Transverse colon (tissue), 4 donors: ENCODE results near the gene GMEB2. TPM values are rescaled to one million over a fixed set of nuclear protein-coding genes. Genes with fewer than 3 reads are reported as not detected.

Experiments
- DNase-seq: peaks from one replicate; pipeline ENCODE4 v3.0.0-alpha.2; 2019
- H3K27ac ChIP-seq, 4 donors: fragments of 200-600 bp; sonication (generic); 2 replicates each; pipeline ENCODE4 v1.5.1; 2016 to 2018; ENCODE audit warnings: inconsistent platforms in 4 of 4
- H3K27me3 ChIP-seq: fragments of 200-600 bp; sonication (generic); 2 replicates; pipeline ENCODE4 v1.5.1; 2017; ENCODE audit warnings: inconsistent platforms
- H3K36me3 ChIP-seq, 4 donors: fragments of 200-600 bp; sonication (generic); 2 replicates each; pipeline ENCODE4 v1.5.1; 2017 to 2019; ENCODE audit warnings: inconsistent platforms in 4 of 4
- H3K4me1 ChIP-seq, 4 donors: fragments of 200-600 bp; sonication (generic); 2 replicates each; pipeline ENCODE4 v1.5.1; 2017 to 2020; ENCODE audit warnings: inconsistent platforms in 4 of 4
- H3K4me3 ChIP-seq, 4 donors: fragments of 200-600 bp; sonication (generic); 1 replicate in 1 of 4; 2 replicates in 3 of 4; pipeline versions ENCODE4 v1.5.1 to v1.6.1; 2017 to 2019; ENCODE audit warnings: inconsistent platforms in 4 of 4
- H3K9me3 ChIP-seq, 2 donors: fragments of 200-600 bp; sonication (generic); 2 replicates each; pipeline ENCODE4 v1.5.1; 2017 to 2019; ENCODE audit warnings: inconsistent platforms in 2 of 2
- CTCF ChIP-seq, 5 experiments: fragments of 200-600 bp in 3 of 5; fragments of 450-650 bp in 2 of 5; sonication (generic) in 3 of 5; IDR thresholded peaks; 1 replicate in 2 of 5; 2 replicates in 3 of 5; pipeline ENCODE4 v1.5.1; 2016 to 2017; ENCODE audit warnings: antibody characterized with exemption in 5 of 5, inconsistent platforms in 3 of 5, mild to moderate bottlenecking in 2 of 5, moderate library complexity in 1 of 5
- EP300 ChIP-seq: sonication (generic); formaldehyde crosslinking; IDR thresholded peaks from one replicate; pipeline ENCODE4 v1.6.1; 2017; ENCODE audit warnings: antibody characterized with exemption, low read depth
- POLR2A ChIP-seq: fragments of 450-650 bp; IDR thresholded peaks from one replicate; pipeline ENCODE4 v1.6.1; 2016; ENCODE audit warnings: antibody characterized with exemption, mild to moderate bottlenecking, moderate library complexity
- POLR2AphosphoS5 ChIP-seq, 3 donors: sonication (generic); formaldehyde crosslinking; IDR thresholded peaks; one replicate each; pipeline ENCODE4 v1.6.1; 2016; ENCODE audit warnings: antibody characterized with exemption in 3 of 3
- WGBS, 2 donors: methylation state at CpG; one replicate each; pipeline ENCODE4 v1.1.5; 2018; ENCODE audit warnings: low coverage in 1 of 2; 5-methylcytosine and 5-hydroxymethylcytosine counted together
- in situ Hi-C, 4 donors: fragments of 200-750 bp; cut with MboI; loops; one replicate each; pipeline versions ENCODE4 v1.15.0 to v1.15.1; 2017; ENCODE audit warnings: low sequenced_read_pairs in 3 of 4, low pct_ligation_motif_present in 1 of 4, low pct_unique_long_range_greater_than_20kb in 1 of 4
- intact Hi-C: fragments of 100-400 bp; cut with DNase I; formaldehyde crosslinking; loops from one replicate; pipeline ENCODE4 v1.15.1; 2023; ENCODE audit warnings: low total_unique reads
- total RNA-seq, 4 donors: library from RNA; depleted of rRNA; stranded (reverse); fragments of >200 nt; gene quantifications; one replicate each; pipeline ENCODE4 v1.1.0, GENCODE V29; 2016

GMEB2 gene
- total RNA-seq, 4 donors from 2014 or later, result 9.0 to 20.3 (median 13.5) TPM

GRCh38 chr20:63643946-63644345, 17.0 kb upstream of the GMEB2 start:
- Histone ChIP-seq H3K9me3 (no peaks in the 10 kb centered on the region), H3K4me1 (peaks cover 6 to 15% (median 11%) of the 10 kb centered on the region in 4 donors), H3K4me3 (no peak overlapping the region), H3K27ac (no peak overlapping the region), H3K27me3 (no peaks in the 10 kb centered on the region), H3K36me3 (no peaks in the 10 kb centered on the region)
- TF ChIP-seq POLR2AphosphoS5 (IDR thresholded peaks at IDR 0.05) (no peak), POLR2A (no peak), EP300 (no peak), CTCF (IDR thresholded peaks at IDR 0.05) (no peak)
- intact Hi-C loops (no loop called here), in situ Hi-C loops (loop anchor here in 1 of 4 donors (25.0 kb wide), 1 partner anchor 107 kb away; the partner anchor contains the start of genes PTK6 and SRMS)
- no peak for DNase-seq
- 90% methylated on average over 11 of the region's 15 CpGs; no CpG with 5 or more reads in 1 of the 2 donors for WGBS, 2 donors

- Histone ChIP-seq H3K4me1 (peaks cover 6 to 15% (median 11%) of the 10 kb centered on the region in 4 donors), H3K27ac (no peak overlapping the region), H3K9me3 (no peaks in the 10 kb centered on the region), H3K36me3 (no peaks in the 10 kb centered on the region), H3K4me3 (no peak overlapping the region), H3K27me3 (no peaks in the 10 kb centered on the region)
- DNase-seq, result no peak
- WGBS, 2 donors, result 90 to 91% methylated on average over 2 to 8 of the region's 10 CpGs
- intact Hi-C loops, result no loop called here
- TF ChIP-seq EP300 (no peak), POLR2A (no peak), POLR2AphosphoS5 (IDR thresholded peaks at IDR 0.05) (no peak), CTCF (IDR thresholded peaks at IDR 0.05) (no peak)
- in situ Hi-C loops, result loop anchor here in 1 of 4 donors (25.0 kb wide), 1 partner anchor 106 kb away; the partner anchor contains the start of genes PTK6 and SRMS
Observed at GRCh38 chr20:63643499-63643898, 16.6 kb upstream of the GMEB2 start.

- H3K4me3 ChIP-seq, result peak overlapping the region; percentile 21 to 63 (median 42)
- intact Hi-C loops (no loop called here), in situ Hi-C loops (loop anchor here in 1 of 4 donors (25.0 kb wide), 1 partner anchor 105 kb away; the partner anchor contains the start of genes PTK6 and SRMS)
- H3K27me3 ChIP-seq, result no peaks in the 10 kb centered on the region
- no peaks in the 10 kb centered on the region for H3K36me3 ChIP-seq
- peak overlapping the region; percentile 77 to 84 (median 81) for H3K27ac ChIP-seq
- H3K9me3 ChIP-seq, result no peaks in the 10 kb centered on the region
- WGBS, 2 donors, result 26 to 60% methylated on average over 1 to 27 of the region's 29 CpGs
- DNase-seq, result peak; percentile 29
- TF ChIP-seq CTCF (IDR thresholded peaks at IDR 0.05) (no peak), POLR2A (no peak), POLR2AphosphoS5 (IDR thresholded peaks at IDR 0.05) (no peak), EP300 (no peak)
- peaks cover 6 to 15% (median 11%) of the 10 kb centered on the region in 4 donors for H3K4me1 ChIP-seq
Observed at GRCh38 chr20:63642527-63643247, 15.8 kb upstream of the GMEB2 start.

- in situ Hi-C loops, result loop anchor here in 1 of 4 donors (25.0 kb wide), 1 partner anchor 105 kb away; the partner anchor contains the start of genes PTK6 and SRMS
- TF ChIP-seq EP300 (no peak), CTCF (IDR thresholded peaks at IDR 0.05) (peak; percentile 36 to 82 (median 54)), POLR2AphosphoS5 (IDR thresholded peaks at IDR 0.05) (peak; percentile 39 to 60 (median 41))
- intact Hi-C loops, result no loop called here
Observed at GRCh38 chr20:63641792-63642523, 15.1 kb upstream of the GMEB2 start.

More at GRCh38 chr20:63641792-63642523, 15.1 kb upstream of the GMEB2 start:
- Histone ChIP-seq H3K4me1 (peaks cover 6 to 15% (median 11%) of the 10 kb centered on the region in 4 donors), H3K4me3 (peak overlapping the region; percentile 21 to 63 (median 53)), H3K27me3 (no peaks in the 10 kb centered on the region), H3K36me3 (no peaks in the 10 kb centered on the region), H3K27ac (peak overlapping the region; percentile 80 to 91 (median 84)), H3K9me3 (no peaks in the 10 kb centered on the region)
- 2% methylated on average over 48 of the region's 86 CpGs; no CpG with 5 or more reads in 1 of the 2 donors for WGBS, 2 donors
- DNase-seq, result peak; percentile 95
